ENCODE results near the gene PNPLA7.

PNPLA7 gene

DNA sequence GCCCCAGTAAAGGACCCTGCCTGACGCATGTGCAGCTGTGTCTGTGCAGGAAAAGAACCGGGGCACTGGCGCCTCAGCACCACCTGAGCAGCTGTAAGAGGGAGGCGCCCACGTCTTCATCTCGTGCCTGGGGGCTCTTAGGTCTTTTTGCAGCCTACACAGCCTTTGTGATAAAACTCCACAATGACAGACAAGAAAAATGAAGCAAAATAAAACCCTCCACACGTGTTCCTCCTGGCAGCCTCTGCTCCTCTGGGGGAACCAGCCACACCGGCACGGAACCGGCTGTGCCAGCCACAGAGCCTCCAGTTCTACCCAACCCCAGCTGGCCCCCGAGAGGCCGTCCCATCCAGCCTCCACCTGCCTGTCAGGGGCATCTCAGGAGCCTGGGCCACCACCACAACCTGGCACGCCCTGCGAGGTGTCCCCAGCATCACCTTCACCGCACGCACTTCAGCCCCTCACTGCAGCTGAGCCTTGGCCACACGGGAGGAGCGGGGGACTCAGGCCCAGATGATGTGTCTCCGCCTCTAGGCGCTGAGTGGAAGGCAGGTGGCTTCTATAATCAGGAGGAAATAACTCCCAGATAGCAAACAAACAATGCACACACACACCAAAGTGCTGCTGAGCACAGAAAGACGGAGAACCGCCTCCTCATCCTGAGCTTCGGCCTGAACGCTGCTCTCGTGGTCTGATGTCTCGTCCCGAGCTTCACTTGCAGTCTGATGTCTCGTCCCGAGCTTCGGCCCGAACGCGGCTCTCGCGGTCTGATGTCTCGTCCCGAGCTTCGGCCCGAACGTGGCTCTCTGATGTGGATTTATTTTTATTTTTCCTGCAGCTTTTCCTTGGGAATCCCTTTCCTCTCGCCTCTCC lies 62.5 kb downstream of the PNPLA7 start:
- DNase-seq (ENCODE audit: extremely low read depth, low read depth) = no peak
- no peak for TF ChIP-seq CTCF (IDR thresholded peaks at IDR 0.05; ENCODE audit: low read depth, low read length)

- TF ChIP-seq CTCF (IDR thresholded peaks at IDR 0.05; ENCODE audit: low read depth, low read length) = no peak
- no peak for DNase-seq (ENCODE audit: extremely low read depth, low read depth)
Observed at GRCh38 chr9:137486545-137487453, 63.4 kb downstream of the PNPLA7 start.

GRCh38 chr9:137486141-137486490 lies 64.1 kb downstream of the PNPLA7 start:
- TF ChIP-seq CTCF (IDR thresholded peaks at IDR 0.05; ENCODE audit: low read depth, low read length) = no peak
- no peak for DNase-seq (ENCODE audit: extremely low read depth, low read depth)

DNA sequence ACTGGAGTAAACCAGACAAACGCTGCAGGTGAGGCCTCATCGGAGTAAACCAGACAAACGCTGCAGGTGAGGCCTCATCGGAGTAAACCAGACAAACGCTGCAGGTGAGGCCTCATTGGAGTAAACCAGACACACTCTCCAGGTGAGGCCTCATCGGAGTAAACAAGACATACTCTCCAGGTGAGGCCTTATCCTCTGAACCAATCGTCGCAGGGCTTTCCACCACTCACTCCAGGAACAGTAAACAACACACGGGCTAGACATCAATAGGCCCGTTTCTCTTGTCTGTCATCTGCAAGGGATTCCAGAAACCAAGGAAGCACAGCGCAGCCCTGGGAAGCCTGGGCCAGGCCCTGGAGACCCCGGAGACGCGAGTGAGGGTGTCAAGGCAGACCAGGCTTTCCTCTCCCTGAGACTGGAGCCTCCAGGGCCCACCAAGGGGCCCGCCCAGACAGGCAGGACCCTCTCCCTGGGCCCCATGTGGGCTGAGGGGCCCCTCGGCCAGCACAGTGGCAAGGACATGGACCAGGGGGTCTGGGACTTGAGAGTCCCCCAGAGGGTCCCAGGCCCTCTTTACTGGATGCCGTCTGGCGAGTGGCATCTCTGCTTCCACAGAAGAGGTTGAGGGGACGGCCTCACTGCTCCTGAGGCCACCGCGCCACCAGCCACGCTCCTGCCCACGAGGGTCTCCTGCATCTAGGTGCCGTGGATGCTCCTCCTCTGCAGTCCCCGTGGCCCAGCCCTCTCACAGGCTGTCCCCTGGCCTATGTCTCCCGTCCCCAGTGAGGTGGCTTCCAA lies 64.7 kb downstream of the PNPLA7 start:
- TF ChIP-seq CTCF (IDR thresholded peaks at IDR 0.05; ENCODE audit: low read depth, low read length) = no peak
- DNase-seq (ENCODE audit: extremely low read depth, low read depth) = no peak

- no peak for DNase-seq (ENCODE audit: extremely low read depth, low read depth)
- TF ChIP-seq CTCF (IDR thresholded peaks at IDR 0.05; ENCODE audit: low read depth, low read length) = no peak
Observed at GRCh38 chr9:137484551-137485315, 65.5 kb downstream of the PNPLA7 start.

DNA sequence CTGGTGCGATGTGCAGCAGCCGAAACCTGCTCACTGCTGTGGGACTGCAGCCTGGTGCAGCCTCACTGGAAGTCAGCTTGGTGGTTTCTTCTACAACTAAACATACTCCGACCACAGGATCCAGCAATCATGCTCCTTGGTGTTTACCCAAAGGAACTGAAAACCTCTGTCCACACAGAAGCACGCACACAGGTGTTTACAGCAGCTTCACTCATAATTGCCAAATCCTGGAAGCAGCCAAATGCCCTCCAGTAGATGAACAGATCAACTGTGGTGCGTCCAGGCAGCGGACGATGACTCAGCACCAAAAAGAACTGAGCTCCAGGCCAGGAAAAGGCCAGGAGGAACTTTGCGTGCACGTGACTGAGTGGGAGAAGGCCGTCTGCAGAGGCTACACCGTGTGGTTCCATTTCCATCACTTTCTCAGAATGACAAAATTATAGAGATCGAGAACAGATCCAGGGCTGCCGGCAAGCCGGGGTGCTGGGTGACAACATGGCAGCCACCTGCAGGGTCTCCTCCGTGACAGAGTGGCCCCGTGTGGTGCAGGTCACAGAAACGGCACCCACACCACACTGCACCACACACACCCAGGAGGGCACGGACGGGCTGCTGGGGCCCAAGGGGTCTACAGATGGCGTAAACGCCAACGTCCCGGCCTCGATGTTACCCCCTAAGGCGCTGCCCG lies 68.0 kb downstream of the PNPLA7 start:
- no peak for TF ChIP-seq CTCF (IDR thresholded peaks at IDR 0.05; ENCODE audit: low read depth, low read length)
- peak; percentile 57 for DNase-seq (ENCODE audit: extremely low read depth, low read depth)

All from AG09319 (cell line).